Effector memory CD8-positive, alpha-beta T cell (primary cell): ENCODE measurements around the gene NEDD9.
A peak's percentile ranks its signal among the peaks of the same experiment; 100 is the strongest.

Experiments used
- ATAC-seq: fragments of 150-1000 bp; cut with Tn5 transposase; replicated peaks from 2 replicates; pipeline ENCODE4 v1.10.0; 2021; ENCODE audit warnings: mild to moderate bottlenecking, moderate library complexity
- DNase-seq, 3 experiments: peaks; one replicate each; pipeline ENCODE4 v3.0.0; 2021
- H3K27ac Mint-ChIP-seq, 2 donors: one replicate each; pipeline ENCODE4 v1.8.0; 2022; ENCODE audit warnings: mild to moderate bottlenecking in 2 of 2, mixed read lengths in 2 of 2, moderate library complexity in 2 of 2
- H3K27me3 Mint-ChIP-seq, 2 donors: one replicate each; pipeline ENCODE4 v1.8.0; 2022; ENCODE audit warnings: mixed read lengths in 2 of 2
- H3K36me3 Mint-ChIP-seq: one replicate; pipeline ENCODE4 v1.8.0; 2022; ENCODE audit warnings: mild to moderate bottlenecking, moderate library complexity, mixed read lengths; ENCODE audit not compliant: insufficient read depth
- H3K4me1 Mint-ChIP-seq, 2 donors: one replicate each; pipeline ENCODE4 v1.8.0; 2022; ENCODE audit warnings: low read depth in 2 of 2, mixed read lengths in 2 of 2
- H3K4me3 Mint-ChIP-seq, 2 donors: one replicate each; pipeline ENCODE4 v1.8.0; 2022; ENCODE audit warnings: mild to moderate bottlenecking in 2 of 2, mixed read lengths in 2 of 2, moderate library complexity in 2 of 2
- H3K9me3 Mint-ChIP-seq, 2 donors: one replicate each; pipeline ENCODE4 v1.8.0; 2022; ENCODE audit warnings: mixed read lengths in 2 of 2

NEDD9 gene

GRCh38 chr6:11179088-11179418 is 53.4 kb downstream of the NEDD9 start:
- ATAC-seq (no peak), DNase-seq (no peak)
- Mint-ChIP-seq H3K36me3 (no peaks in the 10 kb centered on the region), H3K4me3 (no peak overlapping the region), H3K9me3 (no peaks in the 10 kb centered on the region), H3K27me3 (no peaks in the 10 kb centered on the region), H3K4me1 (no peaks in the 10 kb centered on the region), H3K27ac (peak overlapping the region in 1 of 2 donors; percentile 1)

GRCh38 chr6:11177271-11177670 is 55.2 kb downstream of the NEDD9 start:
- peaks cover 7 to 8% of the 10 kb centered on the region in 2 donors for H3K4me1 Mint-ChIP-seq
- no peaks in the 10 kb centered on the region for H3K36me3 Mint-ChIP-seq
- no peaks in the 10 kb centered on the region for H3K27me3 Mint-ChIP-seq
- H3K4me3 Mint-ChIP-seq = no peak overlapping the region
- H3K27ac Mint-ChIP-seq = peak overlapping the region in 1 of 2 donors; percentile 64
- DNase-seq = no peak
- no peak for ATAC-seq
- no peaks in the 10 kb centered on the region for H3K9me3 Mint-ChIP-seq

GRCh38 chr6:11174242-11174611 is 58.2 kb downstream of the NEDD9 start:
- H3K9me3 Mint-ChIP-seq = no peaks in the 10 kb centered on the region
- H3K4me3 Mint-ChIP-seq = no peak overlapping the region

GRCh38 chr6:11172501-11173327 is 59.8 kb downstream of the NEDD9 start:
- Mint-ChIP-seq H3K9me3 (no peaks in the 10 kb centered on the region), H3K27me3 (no peaks in the 10 kb centered on the region), H3K4me1 (peaks cover 12 to 13% of the 10 kb centered on the region in 2 donors), H3K27ac (peak overlapping the region; percentile 49 to 84), H3K36me3 (no peaks in the 10 kb centered on the region), H3K4me3 (peak overlapping the region; percentile 70 to 74)
- peak; percentile 81 for ATAC-seq
- DNase-seq = peak; percentile 75 to 84 (median 80)

More at GRCh38 chr6:11174242-11174611, 58.2 kb downstream of the NEDD9 start:
- no peaks in the 10 kb centered on the region for H3K36me3 Mint-ChIP-seq
- H3K27ac Mint-ChIP-seq = no peak overlapping the region
- no peaks in the 10 kb centered on the region for H3K27me3 Mint-ChIP-seq
- DNase-seq = no peak
- no peak for ATAC-seq
- H3K4me1 Mint-ChIP-seq = peaks cover 12 to 13% of the 10 kb centered on the region in 2 donors

GRCh38 chr6:11171952-11172351 is 60.5 kb downstream of the NEDD9 start:
- H3K36me3 Mint-ChIP-seq = no peaks in the 10 kb centered on the region
- DNase-seq = no peak
- H3K4me3 Mint-ChIP-seq = peak overlapping the region; percentile 70 to 74
- peaks cover 12 to 13% of the 10 kb centered on the region in 2 donors for H3K4me1 Mint-ChIP-seq
- H3K9me3 Mint-ChIP-seq = no peaks in the 10 kb centered on the region
- H3K27ac Mint-ChIP-seq = peak overlapping the region; percentile 49 to 84
- no peak for ATAC-seq
- no peaks in the 10 kb centered on the region for H3K27me3 Mint-ChIP-seq

- no peaks in the 10 kb centered on the region for H3K9me3 Mint-ChIP-seq
- H3K4me3 Mint-ChIP-seq = no peak overlapping the region
- no peaks in the 10 kb centered on the region for H3K36me3 Mint-ChIP-seq
- H3K27ac Mint-ChIP-seq = peak overlapping the region in 1 of 2 donors; percentile 25
- peaks cover 21 to 22% of the 10 kb centered on the region in 2 donors for H3K4me1 Mint-ChIP-seq
- DNase-seq = no peak
- no peaks in the 10 kb centered on the region for H3K27me3 Mint-ChIP-seq
- no peak for ATAC-seq
Observed at GRCh38 chr6:11168091-11168635, 64.3 kb downstream of the NEDD9 start.

- no peaks in the 10 kb centered on the region for H3K36me3 Mint-ChIP-seq
- DNase-seq = no peak
- no peaks in the 10 kb centered on the region for H3K27me3 Mint-ChIP-seq
- H3K4me1 Mint-ChIP-seq = peaks cover 10 to 13% of the 10 kb centered on the region in 2 donors
- ATAC-seq = no peak
- no peak overlapping the region for H3K4me3 Mint-ChIP-seq
- no peaks in the 10 kb centered on the region for H3K9me3 Mint-ChIP-seq
- no peak overlapping the region for H3K27ac Mint-ChIP-seq
Observed at GRCh38 chr6:11166948-11167347, 65.5 kb downstream of the NEDD9 start.

- peaks cover 8 to 13% of the 10 kb centered on the region in 2 donors for H3K4me1 Mint-ChIP-seq
- ATAC-seq = no peak
Observed at GRCh38 chr6:11164717-11165646, 67.5 kb downstream of the NEDD9 start.

GRCh38 chr6:11163932-11164331 is 68.5 kb downstream of the NEDD9 start:
- H3K27me3 Mint-ChIP-seq = no peaks in the 10 kb centered on the region
- peaks cover 8 to 13% of the 10 kb centered on the region in 2 donors for H3K4me1 Mint-ChIP-seq
- H3K9me3 Mint-ChIP-seq = no peaks in the 10 kb centered on the region
- DNase-seq (no peak), ATAC-seq (no peak)
- H3K36me3 Mint-ChIP-seq = no peaks in the 10 kb centered on the region
- no peak overlapping the region for H3K4me3 Mint-ChIP-seq
- H3K27ac Mint-ChIP-seq = peak overlapping the region; percentile 17 to 30

More at GRCh38 chr6:11164717-11165646, 67.5 kb downstream of the NEDD9 start:
- no peak for DNase-seq
- H3K9me3 Mint-ChIP-seq = no peaks in the 10 kb centered on the region
- no peak overlapping the region for H3K4me3 Mint-ChIP-seq
- no peaks in the 10 kb centered on the region for H3K27me3 Mint-ChIP-seq
- H3K27ac Mint-ChIP-seq = no peak overlapping the region
- no peaks in the 10 kb centered on the region for H3K36me3 Mint-ChIP-seq

- Mint-ChIP-seq H3K27me3 (no peaks in the 10 kb centered on the region), H3K4me1 (peaks cover 8 to 13% of the 10 kb centered on the region in 2 donors), H3K36me3 (no peaks in the 10 kb centered on the region), H3K27ac (no peak overlapping the region), H3K4me3 (no peak overlapping the region), H3K9me3 (no peaks in the 10 kb centered on the region)
- DNase-seq (no peak), ATAC-seq (no peak)
Observed at GRCh38 chr6:11162262-11162661, 70.2 kb downstream of the NEDD9 start.

- no peaks in the 10 kb centered on the region for H3K27me3 Mint-ChIP-seq
- peak overlapping the region in 1 of 2 donors; percentile 14 for H3K27ac Mint-ChIP-seq
- ATAC-seq (no peak), DNase-seq (no peak)
- H3K4me1 Mint-ChIP-seq = peaks cover 8 to 13% of the 10 kb centered on the region in 2 donors
- H3K4me3 Mint-ChIP-seq = no peak overlapping the region
- H3K9me3 Mint-ChIP-seq = no peaks in the 10 kb centered on the region
- no peaks in the 10 kb centered on the region for H3K36me3 Mint-ChIP-seq
Observed at GRCh38 chr6:11161031-11161956, 71.2 kb downstream of the NEDD9 start.

GRCh38 chr6:11160199-11160598 is 72.3 kb downstream of the NEDD9 start:
- ATAC-seq = no peak
- H3K4me1 Mint-ChIP-seq = peaks cover 8 to 13% of the 10 kb centered on the region in 2 donors
- no peak for DNase-seq
- no peaks in the 10 kb centered on the region for H3K9me3 Mint-ChIP-seq
- no peak overlapping the region for H3K4me3 Mint-ChIP-seq
- no peaks in the 10 kb centered on the region for H3K27me3 Mint-ChIP-seq
- H3K27ac Mint-ChIP-seq = no peak overlapping the region
- H3K36me3 Mint-ChIP-seq = no peaks in the 10 kb centered on the region
